BE2C (cell line): ENCODE measurements around the gene C2orf49.

Source experiments
- DNase-seq: peaks from one replicate; pipeline ENCODE4 v3.0.0-alpha.2; 2020
- H3K27me3 ChIP-seq: fragments of 250-450 bp; sonication (Bioruptor Pico); 2 replicates; pipeline ENCODE4 v1.5.1; 2020; ENCODE audit warnings: mild to moderate bottlenecking
- H3K36me3 ChIP-seq: fragments of 250-450 bp; sonication (Bioruptor Pico); 2 replicates; pipeline ENCODE4 v1.5.1; 2020; ENCODE audit warnings: mild to moderate bottlenecking
- H3K4me1 ChIP-seq: fragments of 250-450 bp; sonication (Bioruptor Pico); 2 replicates; pipeline ENCODE4 v1.5.1; 2020
- H3K4me3 ChIP-seq: 2 replicates; pipeline ENCODE4 v1.5.1; 2011; ENCODE audit warnings: low read depth, low read length
- H3K9me3 ChIP-seq: fragments of 250-450 bp; sonication (Bioruptor Pico); 2 replicates; pipeline ENCODE4 v1.5.1; 2020
- CTCF ChIP-seq: IDR thresholded peaks from 2 replicates; pipeline ENCODE4 v1.5.1; 2012; ENCODE audit warnings: mild to moderate bottlenecking, low read depth, low read length

The C2orf49 gene

GRCh38 chr2:105383432-105384166, 46.3 kb downstream of the C2orf49 start:
- TF ChIP-seq CTCF: no peak

GRCh38 chr2:105384216-105384615, 46.9 kb downstream of the C2orf49 start:
- H3K36me3 ChIP-seq: peaks cover 28% of the 10 kb centered on the region
- H3K9me3 ChIP-seq: no peaks in the 10 kb centered on the region
- H3K4me3 ChIP-seq: no peak overlapping the region
- no peaks in the 10 kb centered on the region for H3K27me3 ChIP-seq
- no peak for DNase-seq
- TF ChIP-seq CTCF: no peak
- H3K4me1 ChIP-seq: no peaks in the 10 kb centered on the region

More at GRCh38 chr2:105383432-105384166, 46.3 kb downstream of the C2orf49 start:
- peaks cover 5% of the 10 kb centered on the region for H3K4me1 ChIP-seq
- no peaks in the 10 kb centered on the region for H3K9me3 ChIP-seq
- DNase-seq: no peak
- H3K27me3 ChIP-seq: no peaks in the 10 kb centered on the region
- H3K4me3 ChIP-seq: no peak overlapping the region
- H3K36me3 ChIP-seq: peaks cover 28% of the 10 kb centered on the region

- Histone ChIP-seq H3K4me1 (no peaks in the 10 kb centered on the region), H3K9me3 (no peaks in the 10 kb centered on the region), H3K36me3 (peaks cover 28% of the 10 kb centered on the region), H3K4me3 (no peak overlapping the region), H3K27me3 (no peaks in the 10 kb centered on the region)
- DNase-seq: no peak
- no peak for TF ChIP-seq CTCF
Observed at GRCh38 chr2:105384861-105385260, 47.5 kb downstream of the C2orf49 start.

GRCh38 chr2:105385731-105386540, 48.6 kb downstream of the C2orf49 start:
- DNase-seq: no peak
- Histone ChIP-seq H3K4me1 (no peaks in the 10 kb centered on the region), H3K9me3 (no peaks in the 10 kb centered on the region), H3K4me3 (no peak overlapping the region), H3K36me3 (peaks cover 25% of the 10 kb centered on the region), H3K27me3 (no peaks in the 10 kb centered on the region)
- no peak for TF ChIP-seq CTCF

GRCh38 chr2:105387225-105387624, 49.9 kb downstream of the C2orf49 start:
- Histone ChIP-seq H3K36me3 (peaks cover 23% of the 10 kb centered on the region), H3K4me3 (no peak overlapping the region), H3K27me3 (no peaks in the 10 kb centered on the region), H3K9me3 (no peaks in the 10 kb centered on the region), H3K4me1 (no peaks in the 10 kb centered on the region)
- no peak for DNase-seq
- TF ChIP-seq CTCF: no peak

GRCh38 chr2:105388971-105389381, 51.6 kb downstream of the C2orf49 start:
- DNase-seq: no peak
- no peak for TF ChIP-seq CTCF
- Histone ChIP-seq H3K27me3 (no peaks in the 10 kb centered on the region), H3K4me3 (no peak overlapping the region), H3K4me1 (no peaks in the 10 kb centered on the region), H3K36me3 (peaks cover 18% of the 10 kb centered on the region), H3K9me3 (no peaks in the 10 kb centered on the region)
